GM10847 (cell line): ENCODE measurements around the gene HIVEP3.

Experiments
- POLR2A ChIP-seq: IDR thresholded peaks from 2 replicates; pipeline ENCODE4 v1.6.1; 2011; ENCODE audit not compliant: insufficient read length; ENCODE audit errors: extremely low read depth

The HIVEP3 gene

DNA sequence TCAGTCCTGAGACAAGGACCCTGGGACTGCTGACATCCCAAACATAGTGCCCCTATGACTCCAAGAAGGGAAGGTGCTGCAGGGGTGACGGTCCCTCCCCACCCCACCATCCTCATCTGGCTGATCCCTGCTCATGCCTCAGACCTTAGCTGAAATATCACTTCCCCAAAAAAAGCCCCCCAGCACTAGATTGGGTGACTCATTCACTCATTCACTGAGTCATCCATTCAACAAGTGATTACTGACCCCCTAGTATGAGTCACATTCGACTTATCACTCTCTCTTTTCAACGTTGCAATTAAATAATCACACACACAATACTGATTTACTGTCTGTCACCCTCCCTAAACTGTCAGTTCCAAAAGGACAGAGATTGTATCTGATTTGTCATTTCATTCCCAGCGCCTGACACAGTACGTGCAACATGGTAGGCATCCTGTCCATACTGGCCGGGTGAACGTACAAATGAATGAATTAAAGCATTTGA lies 48.6 kb downstream of the HIVEP3 start:
- TF ChIP-seq POLR2A, result no peak

DNA sequence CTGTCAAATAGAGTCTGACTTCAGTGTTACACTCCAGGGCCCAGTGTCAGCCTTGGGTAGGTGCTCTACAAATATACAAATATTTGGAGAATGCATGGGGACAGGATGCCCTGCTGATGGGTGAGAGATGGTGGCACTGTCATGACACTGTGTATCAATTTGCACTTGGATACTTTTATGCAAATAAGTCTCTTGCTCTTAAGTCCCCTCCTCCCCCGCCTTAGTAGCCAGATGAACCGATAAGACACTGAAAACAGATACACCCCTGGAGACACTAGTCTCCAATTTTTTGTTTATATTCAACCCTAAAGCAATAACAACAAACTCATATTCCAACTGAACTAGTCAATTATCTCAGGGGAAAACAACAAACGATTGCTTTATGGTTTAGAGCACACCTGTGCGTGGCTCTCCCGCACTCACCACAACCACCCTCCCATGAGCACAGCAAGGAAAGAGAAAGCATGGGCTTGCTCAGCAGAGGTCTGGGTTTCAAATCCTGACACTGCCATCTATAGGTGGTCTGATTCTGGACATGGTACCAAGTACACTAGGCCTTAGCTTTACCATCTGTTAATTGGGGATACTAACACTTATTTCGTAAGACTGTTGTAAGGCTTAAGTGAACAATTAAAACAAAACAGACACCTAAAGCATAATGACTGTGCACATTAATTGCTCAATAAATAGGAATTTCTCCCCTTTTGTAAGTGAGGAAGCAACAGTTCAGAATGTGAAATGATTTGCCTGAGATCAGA lies 50.3 kb downstream of the HIVEP3 start:
- TF ChIP-seq POLR2A, result no peak

DNA sequence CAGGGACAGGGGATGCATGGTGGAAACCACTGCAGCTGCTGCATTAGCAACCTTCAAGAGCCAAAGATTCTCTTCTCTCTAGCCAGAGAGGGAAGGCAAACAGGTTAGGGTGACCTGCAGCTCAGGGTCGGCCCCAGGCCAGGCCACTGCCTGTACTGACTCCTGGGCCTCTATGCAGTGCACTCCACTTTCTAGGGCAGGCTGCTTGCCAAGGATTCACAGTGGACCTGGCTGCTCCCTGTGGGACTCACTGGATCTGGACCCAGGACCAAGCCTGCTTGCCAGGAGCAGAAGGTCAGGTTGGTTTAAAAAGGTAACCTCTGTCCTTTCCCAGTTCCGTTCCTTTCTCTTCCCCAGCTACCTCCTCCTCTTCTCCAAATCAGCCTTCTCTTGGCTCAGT lies 52.4 kb downstream of the HIVEP3 start:
- TF ChIP-seq POLR2A, result no peak

DNA sequence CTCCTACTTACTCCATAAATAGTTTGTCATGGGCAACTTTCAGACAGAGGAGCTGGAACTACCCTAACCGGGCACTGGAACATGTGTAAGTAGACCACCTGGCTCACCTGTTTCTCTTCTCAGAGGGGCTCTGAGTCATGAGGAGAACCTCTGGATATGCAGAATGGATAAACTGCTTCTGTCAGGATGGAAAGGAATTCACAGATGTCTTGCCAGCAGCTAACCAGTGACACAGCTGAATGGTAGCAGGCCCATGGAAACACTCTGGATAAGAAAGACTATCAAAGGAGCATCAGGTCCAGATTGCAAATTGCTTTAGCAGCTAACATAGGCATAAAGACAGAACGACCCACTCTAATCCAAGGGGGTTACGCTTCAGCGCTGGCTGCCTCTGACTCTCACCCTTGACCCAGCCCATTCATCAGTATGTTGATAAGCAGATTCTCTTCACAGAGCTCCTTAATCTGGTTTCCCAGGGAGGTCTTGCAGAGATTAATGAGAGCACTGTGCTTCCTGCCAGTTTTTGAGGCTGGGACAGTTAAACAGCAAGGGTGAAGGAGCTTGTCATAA lies 54.2 kb downstream of the HIVEP3 start:
- TF ChIP-seq POLR2A, result no peak

DNA sequence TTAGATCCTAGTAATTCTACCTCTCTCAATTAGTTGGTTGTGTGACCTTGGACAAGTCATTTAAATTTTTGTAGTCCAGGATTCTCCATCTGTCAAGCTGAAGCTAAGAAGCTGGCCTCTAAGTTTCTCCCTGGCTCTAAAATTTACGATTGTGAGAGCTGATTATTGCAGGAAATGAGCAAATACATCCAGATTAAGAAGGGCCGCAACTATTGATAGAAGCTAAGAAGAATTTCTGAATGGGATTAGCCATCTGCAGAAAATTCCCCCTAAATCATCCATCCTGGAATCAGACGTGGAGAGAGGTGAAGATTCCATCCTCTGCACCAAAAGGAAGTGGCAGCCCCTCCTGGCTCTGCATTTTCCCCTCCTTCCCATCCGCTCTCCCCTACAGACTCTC lies 55.0 kb downstream of the HIVEP3 start:
- TF ChIP-seq POLR2A, result no peak

DNA sequence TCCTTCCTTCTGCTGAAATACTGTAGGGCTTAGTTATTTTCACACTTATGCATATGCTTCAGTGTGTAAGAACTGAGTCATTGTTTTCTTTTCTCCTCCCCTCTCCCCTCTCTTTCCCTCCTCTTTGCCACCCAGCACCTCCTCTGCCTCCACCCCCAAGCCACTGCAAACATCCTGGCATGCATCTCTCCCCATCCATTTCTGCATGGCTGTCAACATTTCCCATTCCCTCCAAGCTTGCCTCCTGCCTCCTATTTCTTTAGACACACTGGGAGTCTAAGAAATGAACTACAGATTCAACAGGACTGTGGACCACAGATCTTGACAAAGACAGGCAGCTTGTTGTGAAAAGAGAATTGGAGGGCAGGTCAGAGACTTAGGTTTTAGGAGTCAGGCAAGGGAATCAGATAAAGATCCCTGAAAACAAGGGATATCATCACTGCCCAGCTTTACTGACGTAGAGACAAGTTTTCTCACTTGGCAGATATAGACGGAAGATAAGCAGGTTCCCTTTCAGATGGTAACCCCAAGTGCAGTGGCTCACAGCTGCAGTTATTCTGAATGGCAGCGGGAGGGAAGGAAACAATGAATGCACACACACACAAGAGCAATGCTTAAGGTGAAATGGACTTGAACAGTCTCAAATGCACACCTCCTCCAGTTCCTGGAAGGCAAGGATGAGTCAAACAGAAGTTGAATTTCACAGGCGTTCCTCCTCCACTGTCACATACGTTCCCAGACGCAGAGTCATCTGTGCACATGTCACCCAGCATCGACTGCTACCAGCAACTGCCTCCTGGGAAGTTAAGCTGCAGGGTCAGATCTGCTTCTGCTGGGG lies 56.1 kb downstream of the HIVEP3 start:
- no peak for TF ChIP-seq POLR2A

DNA sequence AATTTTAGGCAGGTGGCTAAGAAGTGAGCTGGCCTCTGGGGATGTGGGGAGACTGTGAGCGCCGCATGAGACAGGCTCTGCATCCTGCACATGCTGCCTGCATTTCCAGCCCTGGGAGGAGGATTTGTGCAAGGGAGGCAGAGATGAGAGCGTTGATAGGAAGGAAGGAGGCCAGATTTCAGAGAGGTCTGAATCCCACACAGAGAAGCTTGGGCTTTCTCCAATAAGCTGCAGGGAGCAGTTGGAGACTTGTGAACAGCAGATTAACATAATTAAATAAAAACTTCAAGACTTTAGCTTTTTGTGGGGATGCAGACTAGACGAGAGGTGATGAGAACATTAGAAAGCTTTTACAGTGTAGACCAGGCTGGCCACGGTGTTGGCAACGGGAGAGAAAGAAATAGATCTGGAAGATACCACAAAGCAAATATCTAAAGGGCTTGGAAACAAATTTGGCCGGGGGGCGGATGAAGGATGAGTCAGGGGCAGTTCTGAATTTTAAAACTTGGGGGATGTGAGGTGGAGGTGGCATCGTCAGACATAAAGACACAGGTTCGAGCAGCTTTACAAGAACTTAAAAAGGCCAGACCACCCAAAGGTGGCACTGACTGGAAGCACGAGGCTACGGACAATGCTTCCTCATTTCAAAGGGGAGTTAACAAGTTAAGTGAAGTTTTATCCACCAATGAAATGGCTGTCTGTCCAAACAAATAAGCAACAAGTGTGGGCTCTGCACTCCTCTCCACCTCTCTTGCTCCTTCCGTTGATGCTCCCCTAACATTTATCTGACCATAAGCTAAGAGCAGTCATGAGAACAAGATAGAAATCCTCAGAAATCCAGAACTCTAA lies 57.0 kb downstream of the HIVEP3 start:
- TF ChIP-seq POLR2A, result no peak

DNA sequence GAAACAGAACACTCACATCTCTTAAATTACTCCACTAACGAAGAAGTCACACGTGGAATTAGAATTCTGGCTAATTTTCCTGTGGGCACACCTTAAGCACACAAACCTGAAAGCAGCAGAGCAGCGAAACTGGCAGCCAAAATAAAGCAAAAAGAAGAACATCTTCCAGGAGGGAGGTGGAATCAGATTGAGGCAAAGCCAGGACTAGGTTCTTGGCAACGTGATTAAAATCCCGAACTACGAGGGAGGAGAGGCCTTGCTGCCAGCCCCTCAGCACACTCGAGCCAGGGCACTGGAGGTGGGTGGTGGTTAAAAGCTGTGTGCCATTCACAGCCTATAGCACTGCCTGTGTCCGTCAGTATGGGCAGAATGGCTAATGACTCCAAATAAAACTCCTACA lies 58.0 kb downstream of the HIVEP3 start:
- no peak for TF ChIP-seq POLR2A

DNA sequence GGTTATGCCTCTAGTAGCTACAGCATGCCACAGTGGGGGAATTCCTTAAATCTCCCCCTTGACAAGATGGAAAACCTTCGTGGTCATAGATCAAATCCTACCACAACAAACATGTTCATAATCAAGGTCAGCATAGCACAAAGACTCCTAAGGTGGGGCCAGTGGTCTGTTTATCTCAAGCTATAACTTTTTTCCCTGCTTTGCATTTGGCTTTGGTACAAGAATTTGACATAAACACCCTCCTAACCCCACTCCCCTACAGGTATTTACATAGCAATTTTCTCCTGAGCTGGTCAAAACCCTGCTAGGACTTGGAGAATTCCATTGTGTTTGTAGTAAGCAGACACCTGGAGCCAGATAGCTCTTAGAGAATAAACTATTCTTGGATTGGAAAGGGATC lies 58.5 kb downstream of the HIVEP3 start:
- no peak for TF ChIP-seq POLR2A

DNA sequence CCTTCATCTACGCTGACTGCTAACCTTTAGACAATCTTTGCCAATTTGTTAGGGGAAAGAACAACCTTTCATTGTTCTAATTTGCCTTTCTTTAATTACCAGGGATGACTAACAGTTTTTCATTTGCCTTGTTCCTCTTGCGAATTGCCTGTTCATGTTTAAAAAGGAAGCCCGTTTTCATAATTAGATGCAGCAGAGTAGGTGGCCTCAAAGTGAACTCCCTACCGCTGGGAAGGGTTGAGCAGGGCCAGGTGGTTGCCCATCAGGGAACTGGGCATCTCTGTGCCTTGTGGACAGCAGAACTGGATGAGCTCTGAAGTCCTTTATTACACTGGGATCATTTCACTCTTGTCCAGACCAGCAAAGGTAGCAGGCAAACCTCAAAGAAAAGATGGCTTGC lies 59.0 kb downstream of the HIVEP3 start:
- TF ChIP-seq POLR2A, result no peak

DNA sequence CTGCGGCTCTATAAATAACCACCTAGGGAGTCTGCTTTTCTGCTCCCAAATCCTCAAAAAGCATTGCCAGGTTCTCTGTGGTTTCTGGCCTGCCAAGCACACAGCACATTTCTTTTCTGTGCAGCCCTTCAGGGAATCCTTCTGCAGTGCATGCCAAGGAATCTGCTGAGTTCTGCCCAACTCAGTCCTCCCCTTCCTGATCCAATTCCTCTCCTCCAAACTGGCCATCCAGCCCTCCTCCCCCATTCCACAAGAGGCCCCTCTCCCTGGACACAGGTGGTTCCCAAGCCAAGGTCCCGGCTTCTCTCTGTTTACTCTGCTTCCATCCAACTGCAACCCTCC lies 61.8 kb downstream of the HIVEP3 start:
- no peak for TF ChIP-seq POLR2A

DNA sequence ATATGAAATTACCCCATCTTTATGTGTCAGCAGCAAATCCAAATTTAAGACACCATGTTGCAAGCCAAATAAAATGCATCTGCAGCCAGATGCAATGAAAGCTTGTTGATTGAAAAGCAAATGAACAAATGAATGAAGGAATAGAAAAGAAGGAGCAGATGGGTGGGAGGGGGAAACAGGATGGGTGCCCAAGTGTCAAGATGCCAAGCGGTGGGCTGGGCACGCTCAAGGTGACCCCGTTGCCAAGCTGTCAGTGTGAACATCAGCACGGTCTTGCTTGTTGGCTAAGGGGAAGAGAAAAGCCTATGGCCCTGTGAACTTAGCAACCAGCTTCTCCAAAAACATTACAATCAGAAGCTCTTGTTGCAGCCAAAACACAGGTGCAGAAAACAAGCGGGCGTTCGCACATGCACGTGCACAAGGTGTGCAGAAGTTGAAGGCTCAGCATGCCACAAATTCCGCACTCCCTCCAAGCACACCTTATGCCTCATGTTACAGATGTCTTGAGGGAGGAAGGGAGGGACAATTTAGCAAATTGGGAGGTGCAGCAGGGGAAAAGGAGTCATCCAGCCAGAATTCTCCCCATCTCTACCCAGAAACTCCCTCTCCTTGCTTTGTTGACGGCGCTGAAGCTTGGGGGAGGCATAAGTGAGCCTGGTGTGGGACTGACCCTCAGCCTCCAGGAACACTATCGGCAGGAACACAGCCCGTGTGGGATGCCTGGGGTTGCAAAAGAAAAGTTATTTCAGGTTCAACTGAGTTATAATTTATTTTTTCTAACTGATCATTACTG lies 62.4 kb downstream of the HIVEP3 start:
- no peak for TF ChIP-seq POLR2A

DNA sequence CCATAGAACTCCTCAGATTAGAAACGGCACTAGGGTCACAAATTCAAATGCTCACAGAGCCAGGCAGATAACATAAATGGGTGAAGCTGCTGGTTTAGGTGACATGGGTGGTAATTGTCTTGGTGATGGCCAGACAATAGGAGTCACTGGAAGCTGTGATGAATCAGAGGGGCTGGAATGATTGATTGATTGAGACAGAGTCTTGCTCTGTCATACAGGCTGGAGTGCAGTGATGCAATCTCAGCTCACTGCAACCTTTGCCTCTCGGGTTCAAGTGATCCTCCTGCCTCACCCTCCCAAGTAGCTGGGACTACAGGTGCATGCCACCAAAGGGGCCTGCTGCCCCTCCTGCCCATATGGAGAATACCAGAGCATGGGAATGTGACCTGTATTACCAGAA lies 63.0 kb downstream of the HIVEP3 start:
- TF ChIP-seq POLR2A, result no peak

DNA sequence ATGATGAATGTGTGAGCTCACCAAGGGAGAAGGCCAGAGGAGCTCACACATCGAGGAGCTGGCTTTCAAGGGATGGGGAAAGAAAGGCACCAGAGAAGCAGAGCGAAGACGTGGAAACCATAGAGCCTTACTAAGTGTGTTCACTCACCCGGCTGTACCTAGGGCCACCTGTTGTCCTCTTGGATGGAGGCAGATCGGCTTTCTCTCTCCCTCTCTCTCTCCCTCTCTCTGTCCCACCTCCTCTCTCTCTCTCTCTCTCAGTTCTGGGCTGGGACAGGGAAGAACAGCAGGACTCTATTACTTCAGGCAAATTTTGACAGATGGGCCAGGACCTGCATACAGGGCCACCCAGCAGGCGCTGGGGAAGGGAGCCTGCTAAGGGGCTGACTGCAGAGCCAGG lies 64.8 kb downstream of the HIVEP3 start:
- no peak for TF ChIP-seq POLR2A
